ENCODE results near the gene TEX47.

Gene TEX47

DNA sequence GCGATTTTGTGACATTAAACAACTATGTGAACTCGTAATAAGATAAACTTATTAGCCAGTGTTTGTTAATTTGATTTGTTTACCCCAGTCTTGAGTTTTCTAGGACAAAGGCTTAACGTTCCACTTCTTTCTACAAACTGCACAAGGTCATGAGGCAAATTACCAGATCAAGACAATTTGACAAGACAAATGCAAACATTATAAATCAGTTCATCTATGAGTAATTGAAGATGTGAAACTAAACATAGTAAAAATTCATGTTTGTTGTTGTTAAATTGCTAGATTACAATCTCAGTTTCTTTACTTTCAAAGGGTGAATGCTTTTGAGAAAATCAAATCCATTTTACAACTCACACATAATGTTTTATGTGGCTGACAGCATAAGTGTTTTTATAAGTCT is 49.4 kb downstream of the TEX47 start:
- no peak for DNase-seq (ENCODE audit: low read depth)

All from stimulated activated CD8-positive, alpha-beta memory T cell treated with anti-CD3 and anti-CD28 coated beads, Interleukin-15, amount 100 ng/mL, for 24 hours (primary cell).